Measurements from ENCODE around the gene PDGFD.

DNA sequence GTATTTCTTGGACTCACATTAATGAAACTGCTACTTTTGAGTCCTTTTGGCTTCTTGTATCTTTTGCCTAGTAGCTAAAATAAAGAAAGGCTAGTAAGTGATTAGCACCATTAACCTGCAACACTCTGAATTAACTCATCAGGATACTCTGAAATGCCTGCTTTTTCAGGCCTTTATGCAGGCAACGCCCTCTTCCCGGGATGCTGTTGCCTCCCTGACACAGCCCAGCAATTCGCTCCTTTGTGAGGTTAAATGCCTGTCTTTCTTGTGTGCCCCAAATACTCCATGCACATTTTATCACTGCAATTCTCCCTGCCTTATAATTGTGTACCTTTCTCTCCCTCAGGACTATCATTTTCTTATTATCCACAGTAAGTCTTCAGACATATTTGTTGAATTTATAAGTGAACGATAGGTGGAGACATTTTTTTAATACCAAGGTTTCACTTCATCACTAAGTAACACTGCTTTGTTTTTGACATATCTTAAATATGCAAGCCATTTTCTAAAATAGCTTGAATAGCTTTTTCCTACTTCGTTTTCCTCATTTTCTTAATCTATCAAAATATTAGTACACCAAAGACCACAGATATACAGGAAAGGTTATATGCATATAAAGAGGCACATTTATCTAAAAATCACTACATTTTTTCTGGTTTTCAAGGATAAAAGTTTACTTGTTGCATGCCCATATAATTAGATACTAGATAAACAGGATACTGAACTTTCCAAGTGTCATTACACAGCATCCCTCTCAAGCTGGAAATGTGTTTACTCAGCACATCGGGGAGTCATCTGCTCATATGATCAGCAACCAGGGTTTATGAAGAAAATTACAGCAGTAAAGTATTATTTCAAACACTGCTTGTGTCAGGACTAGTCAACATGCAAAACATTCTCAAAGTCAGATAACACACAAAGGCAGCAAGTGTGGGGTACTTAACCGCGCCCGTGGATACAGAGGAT, 176.0 kb downstream of the PDGFD start:
- TF ChIP-seq, protein P1, sequence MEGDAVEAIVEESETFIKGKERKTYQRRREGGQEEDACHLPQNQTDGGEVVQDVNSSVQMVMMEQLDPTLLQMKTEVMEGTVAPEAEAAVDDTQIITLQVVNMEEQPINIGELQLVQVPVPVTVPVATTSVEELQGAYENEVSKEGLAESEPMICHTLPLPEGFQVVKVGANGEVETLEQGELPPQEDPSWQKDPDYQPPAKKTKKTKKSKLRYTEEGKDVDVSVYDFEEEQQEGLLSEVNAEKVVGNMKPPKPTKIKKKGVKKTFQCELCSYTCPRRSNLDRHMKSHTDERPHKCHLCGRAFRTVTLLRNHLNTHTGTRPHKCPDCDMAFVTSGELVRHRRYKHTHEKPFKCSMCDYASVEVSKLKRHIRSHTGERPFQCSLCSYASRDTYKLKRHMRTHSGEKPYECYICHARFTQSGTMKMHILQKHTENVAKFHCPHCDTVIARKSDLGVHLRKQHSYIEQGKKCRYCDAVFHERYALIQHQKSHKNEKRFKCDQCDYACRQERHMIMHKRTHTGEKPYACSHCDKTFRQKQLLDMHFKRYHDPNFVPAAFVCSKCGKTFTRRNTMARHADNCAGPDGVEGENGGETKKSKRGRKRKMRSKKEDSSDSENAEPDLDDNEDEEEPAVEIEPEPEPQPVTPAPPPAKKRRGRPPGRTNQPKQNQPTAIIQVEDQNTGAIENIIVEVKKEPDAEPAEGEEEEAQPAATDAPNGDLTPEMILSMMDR (IDR thresholded peaks at IDR 0.05; ENCODE audit: extremely low read depth in 1 of 2, insufficient read depth in 1 of 2, low read depth in 1 of 2, low read length in 2 of 2): no peak
- TF ChIP-seq POLR2AphosphoS5 (IDR thresholded peaks at IDR 0.05; ENCODE audit: insufficient read depth, low read depth, low read length) (no peak), POLR2A (IDR thresholded peaks at IDR 0.05; ENCODE audit: low read depth, low read length) (no peak), GATA2 (IDR thresholded peaks at IDR 0.05; ENCODE audit: insufficient read depth, insufficient read length, low read depth, low read length) (no peak), EZH2 (IDR thresholded peaks at IDR 0.05; ENCODE audit: borderline replicate concordance, low read depth, low read length, severe bottlenecking) (no peak), JUN (IDR thresholded peaks at IDR 0.05; ENCODE audit: borderline replicate concordance, insufficient read depth, insufficient read length, low read depth) (no peak)
- TF ChIP-seq, protein P2, sequence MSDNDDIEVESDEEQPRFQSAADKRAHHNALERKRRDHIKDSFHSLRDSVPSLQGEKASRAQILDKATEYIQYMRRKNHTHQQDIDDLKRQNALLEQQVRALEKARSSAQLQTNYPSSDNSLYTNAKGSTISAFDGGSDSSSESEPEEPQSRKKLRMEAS (IDR thresholded peaks at IDR 0.05; ENCODE audit: insufficient read depth, insufficient read length): no peak

Data from endothelial cell of umbilical vein (primary cell).